HG03095 (cell line): Measurements from ENCODE around the gene MIF.
"Not testable (repeated sequence)": the region's sequence is repeated elsewhere in the genome, so short reads cannot be mapped to it uniquely, and the experiment has no call there.

Source experiments
- ATAC-seq: cut with Tn5 transposase; IDR thresholded peaks from one replicate; pipeline ENCODE4 v1.9.1; 2021; ENCODE audit warnings: moderate library complexity; ENCODE audit not compliant: unreplicated experiment

The MIF gene

DNA sequence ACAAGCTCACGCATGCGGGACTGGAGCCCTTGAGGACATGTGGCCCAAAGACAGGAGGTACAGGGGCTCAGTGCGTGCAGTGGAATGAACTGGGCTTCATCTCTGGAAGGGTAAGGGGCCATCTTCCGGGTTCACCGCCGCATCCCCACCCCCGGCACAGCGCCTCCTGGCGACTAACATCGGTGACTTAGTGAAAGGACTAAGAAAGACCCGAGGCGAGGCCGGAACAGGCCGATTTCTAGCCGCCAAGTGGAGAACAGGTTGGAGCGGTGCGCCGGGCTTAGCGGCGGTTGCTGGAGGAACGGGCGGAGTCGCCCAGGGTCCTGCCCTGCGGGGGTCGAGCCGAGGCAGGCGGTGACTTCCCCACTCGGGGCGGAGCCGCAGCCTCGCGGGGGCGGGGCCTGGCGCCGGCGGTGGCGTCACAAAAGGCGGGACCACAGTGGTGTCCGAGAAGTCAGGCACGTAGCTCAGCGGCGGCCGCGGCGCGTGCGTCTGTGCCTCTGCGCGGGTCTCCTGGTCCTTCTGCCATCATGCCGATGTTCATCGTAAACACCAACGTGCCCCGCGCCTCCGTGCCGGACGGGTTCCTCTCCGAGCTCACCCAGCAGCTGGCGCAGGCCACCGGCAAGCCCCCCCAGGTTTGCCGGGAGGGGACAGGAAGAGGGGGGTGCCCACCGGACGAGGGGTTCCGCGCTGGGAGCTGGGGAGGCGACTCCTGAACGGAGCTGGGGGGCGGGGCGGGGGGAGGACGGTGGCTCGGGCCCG lies at the start of gene MIF:
Gene MIF, plus strand, starts transcription at position 439 of the 765 bp plus-strand sequence. Its CDS starts 92 bp downstream, at position 531.
- peak; percentile 67 for ATAC-seq

- no peak for ATAC-seq
These were observed 49.4 kb upstream of the MIF start for GRCh38 chr22:23844739-23845202.

DNA sequence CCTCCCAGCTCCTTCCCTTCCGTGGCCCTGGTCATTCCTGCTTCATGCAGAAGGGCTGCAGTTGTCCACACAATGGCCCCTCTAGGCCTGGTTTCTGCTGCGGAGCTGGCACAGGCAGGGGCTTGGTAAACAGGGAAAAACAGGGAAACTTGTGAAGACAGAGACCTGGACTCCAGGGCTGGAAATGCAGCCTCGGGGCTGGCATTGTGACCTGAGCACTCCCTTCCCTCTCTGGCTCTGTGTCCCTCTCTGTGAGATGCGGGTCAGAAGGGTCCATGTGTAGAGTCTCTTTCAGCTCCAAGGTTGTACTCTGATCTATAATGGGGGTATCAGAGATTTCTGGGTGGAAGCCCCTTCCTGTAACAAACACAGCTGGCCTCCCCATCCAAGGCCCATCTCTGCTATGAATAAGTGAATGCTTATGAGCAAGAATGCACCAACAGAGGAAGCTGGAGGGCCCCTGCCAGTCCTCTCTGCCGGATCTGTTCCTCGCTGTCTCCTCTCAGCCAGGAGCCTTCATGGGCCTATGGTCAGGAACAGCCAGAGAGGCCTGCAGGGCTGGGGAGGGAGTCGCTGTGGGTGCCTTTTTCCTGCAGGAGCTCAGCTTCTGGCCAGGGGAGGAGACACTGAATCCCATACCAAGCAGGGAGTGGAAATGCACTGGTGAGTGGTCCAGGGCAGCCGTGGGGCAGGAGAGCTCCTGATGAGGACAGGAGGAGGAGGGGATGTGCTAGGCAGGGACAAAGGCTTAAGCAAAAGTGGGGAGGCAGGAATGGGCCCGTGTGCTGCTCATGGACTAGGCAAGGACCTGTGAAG lies 48.7 kb upstream of the MIF start:
- no peak for ATAC-seq

DNA sequence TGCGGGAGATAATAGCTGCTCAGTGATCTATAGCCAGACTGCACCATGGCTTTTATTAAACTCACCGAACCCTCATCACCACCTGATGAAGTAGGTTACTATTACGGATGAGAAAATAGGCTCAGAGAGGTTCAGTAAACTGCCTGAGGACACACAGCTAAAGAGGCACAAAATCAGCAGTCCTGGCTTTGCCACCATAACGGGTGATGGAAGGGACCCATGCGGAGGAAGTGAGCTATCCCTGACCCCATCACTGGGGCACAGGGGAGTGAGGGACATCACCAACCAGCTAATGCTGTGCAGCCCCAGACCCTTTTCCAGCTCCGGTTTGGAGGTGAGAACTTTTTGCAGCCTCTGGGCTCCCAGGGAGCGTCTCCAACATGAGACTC lies 48.1 kb upstream of the MIF start:
- no peak for ATAC-seq

DNA sequence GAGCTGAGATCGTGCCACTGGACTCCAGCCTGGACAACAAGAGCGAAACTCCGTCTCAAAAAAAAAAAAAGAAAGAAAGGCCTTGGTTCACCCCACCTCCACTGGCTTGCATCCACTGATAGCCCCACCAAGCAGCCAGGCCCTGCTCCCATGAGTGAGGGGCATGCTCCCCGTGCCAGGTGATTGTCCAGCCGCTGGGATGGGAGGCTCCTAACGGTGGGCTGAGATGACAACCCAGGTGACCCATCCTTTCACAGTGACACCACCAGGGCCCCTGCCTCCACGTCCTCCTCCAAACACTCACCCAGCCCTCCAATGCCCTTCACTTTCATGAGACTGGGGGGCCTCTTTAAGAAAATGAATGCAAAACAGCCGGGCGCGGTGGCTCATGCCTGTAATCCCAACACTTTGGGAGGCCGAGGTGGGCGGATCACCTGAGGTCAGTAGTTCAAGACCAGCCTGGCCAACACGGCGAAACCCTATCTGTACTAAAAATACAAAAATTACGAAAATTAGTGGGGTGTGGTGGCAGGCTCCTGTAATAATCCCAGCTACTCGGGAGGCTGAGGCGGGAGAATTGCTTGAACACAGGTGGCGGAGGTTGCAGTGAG lies 46.8 kb upstream of the MIF start:
- ATAC-seq = no peak

GRCh38 chr22:23847991-23848864 lies 46.0 kb upstream of the MIF start:
- ATAC-seq = no peak

- ATAC-seq = no peak
These were observed 44.9 kb upstream of the MIF start for GRCh38 chr22:23849009-23850006.

DNA sequence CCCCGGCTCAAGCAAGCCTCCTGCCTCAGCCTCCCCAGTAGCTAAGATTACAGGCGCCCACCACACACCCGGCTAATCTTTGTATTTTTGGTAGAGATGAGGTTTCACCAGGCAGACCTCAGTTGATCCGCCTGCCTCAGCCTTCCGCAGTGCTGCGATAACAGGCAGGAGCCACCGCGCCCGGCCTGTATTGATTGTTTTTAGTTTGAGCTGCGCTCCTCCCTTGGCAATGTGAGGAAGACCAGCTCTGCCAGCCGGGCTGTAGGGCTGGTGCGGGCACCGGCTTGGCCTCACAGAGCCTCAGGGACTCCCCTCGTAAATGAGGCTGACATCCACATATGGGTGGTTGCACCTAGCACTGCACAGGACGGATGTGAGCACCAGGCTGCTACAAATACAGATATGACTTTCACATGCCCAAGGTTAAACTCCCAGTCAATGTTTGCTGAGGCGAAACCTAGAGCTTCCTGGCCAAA lies 44.0 kb upstream of the MIF start:
- peak; percentile 44 for ATAC-seq

DNA sequence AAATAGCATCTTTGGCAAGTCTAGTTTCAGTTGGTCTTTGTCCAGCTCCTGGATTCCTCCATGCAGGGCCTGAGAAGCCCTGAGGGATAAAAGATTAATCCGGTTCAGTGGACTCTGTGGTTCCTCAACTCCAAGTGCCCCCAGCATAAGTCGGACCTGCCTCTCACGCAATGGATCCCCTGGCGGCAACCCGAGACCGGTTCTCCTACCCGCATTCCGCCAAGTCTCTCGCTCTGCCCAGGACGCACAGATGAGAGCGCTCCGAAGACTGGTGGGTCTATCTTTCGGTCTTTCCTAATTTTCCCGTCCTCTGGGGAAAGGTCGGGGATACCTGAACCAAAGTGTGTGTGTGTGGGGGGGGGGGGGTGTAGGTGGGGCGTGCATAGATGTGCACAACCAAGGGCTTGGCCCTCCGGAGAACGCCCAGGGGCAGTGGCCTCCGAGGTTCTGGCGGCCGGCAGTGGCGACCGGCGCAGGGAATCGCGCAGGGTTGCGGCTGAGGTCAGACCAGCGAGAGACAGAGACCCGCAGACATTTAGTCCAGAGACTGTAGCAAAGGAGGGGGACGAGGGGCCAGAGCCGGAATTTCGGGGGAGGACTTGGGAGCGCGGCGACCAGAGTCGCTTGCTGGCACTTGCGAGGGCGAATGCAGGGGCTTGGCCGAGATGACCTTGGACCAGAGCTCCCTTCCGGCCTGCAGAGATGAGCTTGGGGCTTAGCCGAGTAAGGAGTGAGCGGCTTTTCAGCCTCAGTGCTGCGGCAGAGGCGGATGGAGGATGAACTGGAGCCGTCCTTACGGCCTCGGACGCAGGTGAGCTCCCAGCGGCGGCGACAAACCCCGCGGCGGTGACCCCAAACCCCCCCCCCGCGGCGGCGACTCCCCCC lies 37.2 kb upstream of the MIF start:
- peak; percentile 47 for ATAC-seq

DNA sequence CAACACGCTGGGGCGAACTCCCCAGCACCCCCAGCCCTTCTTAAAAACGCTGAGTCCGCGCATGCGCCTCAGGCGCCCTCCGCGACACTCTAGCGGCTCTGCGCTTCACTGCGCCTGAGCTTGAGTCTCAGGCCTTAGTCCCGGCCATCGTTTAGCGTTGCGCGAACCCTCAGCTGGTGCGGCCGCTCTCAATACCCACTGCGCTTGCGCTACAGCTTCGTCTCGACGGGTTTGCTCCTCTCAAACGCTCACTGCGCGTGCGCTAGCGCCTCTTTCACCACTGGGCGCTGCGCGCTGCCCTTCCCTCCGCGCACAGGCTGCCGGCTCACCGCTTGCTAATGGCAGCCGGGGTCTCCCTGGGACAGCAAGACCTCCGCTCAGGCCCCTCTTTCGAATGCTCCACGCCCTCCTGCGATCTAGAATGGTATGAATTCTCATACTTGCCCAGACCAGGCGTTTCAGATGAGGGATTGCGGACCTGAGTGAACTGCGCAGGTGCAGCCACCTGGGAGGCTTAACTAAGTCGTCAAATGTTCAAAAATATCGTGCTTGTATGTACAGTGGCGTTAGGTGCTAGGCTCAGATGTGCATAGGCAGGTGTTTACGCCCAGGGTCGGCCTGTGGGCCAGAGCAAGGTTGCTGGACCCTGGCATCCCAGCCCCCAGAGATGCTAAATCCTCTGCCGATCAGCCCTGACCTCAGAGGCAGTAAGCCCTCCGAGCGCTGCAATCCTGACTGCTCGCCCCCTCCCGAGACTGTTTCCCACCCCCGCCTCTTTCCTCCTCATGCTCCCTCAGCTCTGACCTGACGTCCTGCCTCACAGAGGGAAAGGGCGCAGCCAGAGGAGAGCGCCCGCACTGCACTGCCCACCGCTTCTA lies 36.3 kb upstream of the MIF start, which contains the start of gene SLC2A11:
Gene SLC2A11, plus strand, starts transcription at position 270 of the 878 bp plus-strand sequence. Its CDS starts 125 bp downstream, at position 395.
- peak; percentile 83 for ATAC-seq

- ATAC-seq = no peak
These were observed 35.7 kb upstream of the MIF start for GRCh38 chr22:23858484-23858815.

DNA sequence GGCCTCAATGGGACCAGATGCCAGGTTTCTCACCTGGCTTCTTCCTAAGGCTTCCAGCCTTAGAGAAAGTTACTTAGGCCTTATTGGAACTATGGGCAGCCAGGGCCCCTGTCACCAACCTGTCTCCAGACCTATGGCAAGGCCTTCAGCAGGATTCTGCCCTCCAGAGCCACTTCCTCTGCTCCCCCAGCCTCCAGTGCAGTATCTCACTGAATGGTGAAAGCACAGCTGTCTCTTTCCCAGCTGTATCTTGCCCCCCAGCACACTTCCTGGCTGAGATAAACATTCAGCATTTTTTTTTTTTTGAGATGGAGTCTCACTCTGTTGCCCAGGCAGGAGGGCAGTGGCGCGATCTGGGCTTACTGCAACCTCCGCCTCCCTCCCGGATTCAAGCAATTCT lies 35.0 kb upstream of the MIF start:
- no peak for ATAC-seq

DNA sequence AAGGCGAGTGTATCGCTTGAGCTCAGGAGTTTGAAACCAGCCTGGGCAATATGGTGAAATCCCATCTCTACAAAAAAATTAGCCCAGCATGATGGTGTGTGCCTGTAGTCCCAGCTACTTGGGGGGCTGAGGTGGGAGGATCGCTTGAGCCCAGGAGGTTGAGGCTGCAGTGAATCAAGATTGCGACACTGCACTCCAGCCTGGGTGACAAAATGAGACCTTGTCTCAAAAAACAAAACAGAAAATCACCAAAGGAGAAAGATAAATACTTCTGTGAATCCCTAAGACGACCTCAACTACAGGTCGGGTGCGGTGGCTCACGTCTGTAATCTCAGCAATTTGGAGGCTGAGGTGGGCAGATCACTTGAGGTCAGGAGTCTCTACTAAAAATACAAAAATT lies 34.0 kb upstream of the MIF start:
- not testable (repeated sequence) for ATAC-seq

DNA sequence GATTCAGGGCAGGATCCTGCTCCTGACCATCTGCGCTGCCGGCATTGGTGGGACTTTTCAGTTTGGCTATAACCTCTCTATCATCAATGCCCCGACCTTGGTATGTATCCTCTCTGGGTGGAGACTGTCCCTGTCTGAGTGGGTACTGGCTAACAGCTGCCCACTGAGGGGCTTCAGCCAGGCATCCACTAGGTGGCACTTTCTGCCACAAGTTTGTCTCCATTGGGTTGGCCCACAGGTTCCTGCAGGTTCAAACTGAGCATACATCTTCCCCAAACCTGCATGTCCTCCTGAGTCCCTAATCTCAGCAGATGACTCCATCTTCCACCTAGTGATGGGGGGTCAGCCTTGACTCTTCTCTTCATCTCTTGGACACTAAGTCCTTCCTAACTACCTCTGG lies 32.1 kb upstream of the MIF start:
- ATAC-seq = no peak

- ATAC-seq = not testable (repeated sequence)
These were observed 29.6 kb upstream of the MIF start for GRCh38 chr22:23864499-23865154.

DNA sequence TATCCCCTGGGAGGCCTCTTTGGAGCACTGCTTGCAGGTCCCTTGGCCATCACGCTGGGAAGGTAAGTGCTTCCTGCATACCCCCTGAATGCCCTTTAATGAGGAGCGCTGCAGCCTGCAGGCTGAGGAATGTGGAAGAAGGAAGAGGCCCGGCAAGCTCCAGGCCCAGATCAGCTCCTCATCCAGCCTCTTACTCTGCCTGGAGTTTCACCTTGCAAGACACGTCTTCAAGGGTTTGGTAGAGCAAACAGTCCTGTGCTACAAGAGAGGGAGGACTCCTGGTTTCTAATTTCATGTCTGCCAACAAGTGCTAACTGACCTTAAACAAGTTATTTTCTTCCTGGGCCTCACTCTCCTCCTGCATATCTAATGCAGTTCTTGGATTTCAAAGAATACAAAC lies 25.6 kb upstream of the MIF start:
- ATAC-seq = no peak

DNA sequence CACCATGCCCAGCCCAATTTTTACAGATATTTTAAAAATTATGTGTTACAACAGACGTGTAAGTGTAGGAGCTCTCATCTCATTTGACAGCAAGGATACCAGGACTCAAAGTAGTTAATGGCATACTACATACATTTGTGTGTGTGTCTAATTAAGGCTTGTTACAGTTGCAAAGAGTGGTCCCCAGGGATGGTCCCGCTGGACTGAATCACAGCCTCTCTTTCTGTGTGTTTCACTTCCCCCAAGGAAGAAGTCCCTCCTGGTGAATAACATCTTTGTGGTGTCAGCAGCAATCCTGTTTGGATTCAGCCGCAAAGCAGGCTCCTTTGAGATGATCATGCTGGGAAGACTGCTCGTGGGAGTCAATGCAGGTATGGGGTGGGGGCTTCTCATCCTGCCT lies 19.3 kb upstream of the MIF start:
- ATAC-seq = no peak
